HTERT RPE-1 (cell line): ENCODE results near the gene EIF4EBP3.

Experiments used
- in situ Hi-C: fragments of 300-500 bp; cut with MboI; formaldehyde crosslinking; loops from 4 replicates; pipeline ENCODE4 v1.14.3; 2020; ENCODE audit warnings: low sequenced_read_pairs

EIF4EBP3 gene

DNA sequence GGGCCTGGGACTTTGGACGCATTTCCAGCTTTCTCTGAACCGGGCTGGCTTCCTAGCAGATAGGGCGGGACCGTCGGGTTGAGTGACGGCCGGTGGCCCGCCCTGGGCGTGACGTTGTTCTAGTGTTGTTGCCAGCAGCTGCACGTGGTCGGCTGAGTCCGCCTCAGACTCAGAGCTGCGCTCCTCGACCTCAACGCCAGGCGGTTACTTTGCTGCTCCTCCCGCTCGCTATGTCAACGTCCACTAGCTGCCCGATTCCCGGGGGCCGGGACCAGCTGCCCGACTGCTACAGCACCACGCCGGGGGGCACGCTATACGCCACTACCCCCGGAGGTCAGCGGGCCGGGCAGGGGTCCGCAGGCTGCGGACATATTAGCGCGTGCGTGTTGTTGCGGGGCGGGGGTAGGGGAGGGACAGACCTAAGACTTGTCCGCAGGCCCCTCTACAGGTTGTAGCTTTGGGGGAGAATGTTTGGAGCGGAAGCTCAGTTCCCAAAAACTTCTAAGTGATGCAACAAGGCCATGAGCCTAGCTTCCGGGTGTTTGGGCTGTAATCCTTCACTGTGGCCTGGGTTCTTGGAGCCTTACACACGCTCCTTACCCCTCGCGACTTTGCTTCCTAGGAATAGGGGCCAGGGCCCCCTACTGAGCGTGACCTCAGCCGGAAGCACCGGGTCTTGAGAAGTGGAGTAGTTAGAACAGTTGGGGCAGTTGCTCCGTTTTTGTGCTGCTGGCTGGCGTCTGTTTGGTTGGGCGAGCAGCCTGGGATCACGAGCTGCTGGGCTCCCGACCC is at the start of gene EIF4EBP3:
Gene EIF4EBP3, plus strand, starts transcription at position 155 of the 792 bp plus-strand sequence. Its CDS starts 76 bp downstream, at position 231.
- in situ Hi-C loops, result no loop called here

DNA sequence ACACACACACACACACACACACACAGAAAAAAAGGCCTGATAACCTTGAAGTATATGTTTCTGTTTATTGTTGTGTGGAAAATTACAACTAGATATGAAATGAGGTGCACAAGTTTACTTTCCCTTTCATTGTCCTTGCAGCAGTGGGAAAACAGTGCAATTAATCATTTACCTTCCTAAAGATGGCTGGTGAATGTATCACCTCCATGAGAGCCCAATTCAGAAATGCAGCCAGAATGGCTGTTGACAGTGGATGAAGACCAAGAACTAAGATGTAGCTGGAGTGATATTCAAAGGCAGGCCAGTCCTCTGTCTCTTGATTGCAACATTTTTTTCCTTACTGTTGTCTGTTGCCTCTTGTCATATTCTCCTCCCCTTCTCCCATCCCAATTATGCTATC is 49.6 kb upstream of the EIF4EBP3 start:
- in situ Hi-C loops, result no loop called here

DNA sequence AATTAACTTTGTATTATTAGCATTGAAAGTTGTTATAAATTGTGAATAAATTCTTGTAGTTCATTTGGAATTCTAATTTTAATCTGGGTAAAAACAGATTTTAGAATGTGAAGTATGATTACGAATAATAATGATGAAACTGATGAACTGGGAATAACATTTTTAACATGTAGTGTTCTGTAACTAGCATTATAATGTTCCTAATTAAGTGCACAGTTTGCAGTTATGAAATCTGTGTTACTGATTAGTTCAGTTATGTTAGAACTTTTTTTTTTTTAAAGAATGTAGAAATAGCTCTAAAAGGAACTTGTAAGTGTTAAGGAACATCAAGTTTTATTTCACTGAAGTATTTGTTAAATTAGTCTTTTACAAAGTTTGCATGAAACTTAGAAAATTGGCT is 48.9 kb upstream of the EIF4EBP3 start:
- in situ Hi-C loops, result no loop called here

DNA sequence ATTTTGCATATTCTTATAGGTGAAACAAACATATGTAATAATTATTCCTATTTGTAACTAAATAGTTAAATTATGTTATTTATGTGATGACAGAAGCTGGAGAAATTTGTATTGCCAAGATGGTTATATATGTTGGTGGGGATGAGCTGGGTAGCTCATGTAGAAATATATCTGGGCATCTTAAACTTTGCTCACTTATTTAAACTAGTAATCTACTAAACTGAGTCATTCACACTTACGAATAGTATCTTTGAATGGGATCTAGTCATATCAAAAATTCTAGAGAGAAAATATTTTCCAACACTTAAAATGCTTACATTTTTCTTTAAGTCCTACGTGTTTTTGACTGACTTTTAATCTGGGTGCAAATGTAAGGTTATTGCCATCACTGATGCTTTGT is 44.6 kb upstream of the EIF4EBP3 start:
- in situ Hi-C loops, result no loop called here

DNA sequence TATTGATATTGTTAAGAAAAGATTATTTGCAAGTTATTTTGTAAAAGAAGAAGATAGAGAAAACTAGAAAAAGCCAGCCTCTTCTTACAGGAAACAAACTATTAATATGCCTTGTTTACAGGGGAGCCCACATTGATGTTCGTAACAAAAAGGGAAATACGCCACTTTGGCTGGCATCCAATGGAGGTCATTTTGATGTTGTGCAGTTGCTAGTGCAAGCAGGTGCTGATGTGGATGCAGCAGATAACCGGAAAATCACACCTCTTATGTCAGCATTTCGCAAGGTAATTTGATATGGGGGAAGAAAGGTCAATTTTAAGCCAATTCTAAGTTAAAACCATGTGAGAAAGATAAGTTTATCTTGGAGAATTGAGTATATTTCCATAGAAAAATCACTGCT is 37.6 kb upstream of the EIF4EBP3 start:
- in situ Hi-C loops, result no loop called here

DNA sequence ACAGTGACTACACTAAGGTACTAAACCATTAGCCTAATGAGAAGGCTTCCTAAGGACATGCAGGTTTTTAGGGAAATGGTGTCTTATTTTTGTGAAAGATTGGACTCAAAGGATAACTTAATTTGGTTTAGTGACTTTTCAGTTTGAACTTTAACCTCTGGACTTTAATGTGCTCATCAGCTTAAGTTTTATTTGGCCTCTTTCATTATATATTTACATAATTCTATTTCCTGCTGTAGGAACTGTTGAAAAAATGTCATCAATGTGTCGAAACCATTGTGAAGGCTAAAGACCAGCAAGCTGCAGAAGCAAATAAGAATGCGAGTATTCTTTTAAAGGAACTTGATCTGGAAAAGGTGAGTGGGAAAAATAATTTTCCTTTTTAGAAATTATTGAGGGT is 34.3 kb upstream of the EIF4EBP3 start:
- in situ Hi-C loops, result no loop called here

DNA sequence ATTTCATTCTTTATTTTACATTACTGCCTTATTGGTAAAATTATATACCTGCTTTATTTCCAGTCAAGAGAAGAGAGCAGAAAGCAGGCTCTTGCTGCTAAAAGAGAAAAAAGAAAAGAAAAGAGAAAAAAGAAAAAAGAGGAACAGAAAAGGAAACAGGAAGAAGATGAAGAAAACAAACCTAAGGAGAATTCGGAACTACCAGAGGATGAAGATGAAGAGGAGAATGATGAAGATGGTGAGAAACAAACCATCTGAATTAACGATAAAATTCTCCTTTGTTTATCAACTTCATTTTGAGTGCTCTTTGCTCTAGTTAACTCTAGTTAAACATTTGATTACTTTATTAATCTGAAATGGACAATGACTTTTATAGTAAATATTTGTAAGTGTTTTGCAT is 23.5 kb upstream of the EIF4EBP3 start:
- in situ Hi-C loops, result no loop called here

DNA sequence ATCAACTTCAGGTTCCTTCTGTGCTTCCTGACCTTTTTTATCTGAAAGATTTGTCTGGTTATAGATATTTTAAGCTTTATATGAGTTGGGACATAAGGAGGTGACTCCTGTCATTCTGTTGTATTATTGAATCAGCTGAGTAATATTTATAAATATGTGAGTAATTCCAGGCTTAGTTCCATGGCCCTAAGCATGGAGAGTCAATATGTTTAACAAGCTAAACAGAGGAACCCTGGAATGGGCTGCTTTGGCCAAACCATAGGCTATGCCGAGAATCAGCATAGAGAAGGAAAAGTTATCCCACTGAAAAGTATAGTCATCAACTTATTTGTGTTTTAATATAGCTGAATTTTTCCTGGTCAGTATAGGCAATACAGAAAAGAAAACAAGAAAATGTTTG is 7.2 kb upstream of the EIF4EBP3 start:
- in situ Hi-C loops, result no loop called here

DNA sequence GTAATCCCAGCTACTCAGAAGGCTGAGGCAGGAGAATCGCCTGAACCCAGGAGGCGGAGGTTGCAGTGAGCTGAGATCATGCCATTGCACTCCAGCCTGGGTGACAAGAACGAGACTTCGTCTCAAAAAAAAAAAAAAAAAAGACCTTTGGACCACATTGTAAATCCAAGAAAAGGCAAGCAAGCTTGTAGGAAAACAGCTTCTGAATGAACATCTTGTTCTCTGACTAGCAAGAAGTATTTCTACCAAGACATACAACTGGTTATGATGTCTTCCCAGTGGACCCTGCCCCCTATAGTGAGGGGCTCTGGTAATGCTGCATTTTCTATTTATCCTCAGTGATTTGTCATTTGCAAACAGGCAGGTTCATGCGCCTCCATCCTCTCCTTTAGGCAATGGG is 4.5 kb upstream of the EIF4EBP3 start:
- in situ Hi-C loops, result no loop called here

DNA sequence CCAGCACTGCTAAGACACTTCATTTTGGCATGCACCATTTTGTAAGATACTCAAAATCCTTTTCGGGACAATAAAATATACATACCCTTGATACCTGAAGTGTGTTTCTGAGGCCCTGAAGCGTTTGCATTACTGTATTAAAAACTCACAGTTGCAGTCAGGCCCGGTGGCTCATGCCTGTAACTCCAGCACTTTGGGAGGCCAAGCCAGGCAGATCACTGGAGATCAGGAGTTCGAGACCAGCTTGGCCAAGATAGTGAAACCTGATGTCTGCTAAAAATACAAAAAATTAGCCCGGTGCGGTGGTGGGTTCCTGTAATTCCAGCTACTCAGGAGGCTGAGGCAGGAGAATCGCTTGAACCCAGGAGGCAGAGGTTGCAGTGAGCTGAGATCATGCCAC is 2.5 kb upstream of the EIF4EBP3 start:
- in situ Hi-C loops, result no loop called here

DNA sequence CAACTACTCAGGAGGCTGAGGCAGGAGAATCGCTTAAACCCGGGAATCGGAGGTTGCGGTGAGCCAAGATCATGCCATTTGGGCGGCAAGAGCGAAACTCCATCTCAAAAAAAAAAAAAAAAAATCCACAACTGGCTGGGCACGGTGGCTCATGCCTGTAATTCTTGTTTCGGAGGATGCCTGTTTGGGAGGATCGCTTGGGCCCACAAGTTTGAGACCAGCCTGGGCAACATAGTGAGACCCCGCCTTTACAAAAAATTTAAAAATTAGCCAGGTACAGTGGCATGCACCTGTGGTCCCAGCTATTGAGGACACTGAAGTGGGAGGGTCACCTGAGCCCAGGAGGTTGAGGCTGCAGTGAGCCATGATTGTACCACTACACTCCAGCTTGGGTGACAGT is 1.9 kb upstream of the EIF4EBP3 start:
- in situ Hi-C loops, result no loop called here

DNA sequence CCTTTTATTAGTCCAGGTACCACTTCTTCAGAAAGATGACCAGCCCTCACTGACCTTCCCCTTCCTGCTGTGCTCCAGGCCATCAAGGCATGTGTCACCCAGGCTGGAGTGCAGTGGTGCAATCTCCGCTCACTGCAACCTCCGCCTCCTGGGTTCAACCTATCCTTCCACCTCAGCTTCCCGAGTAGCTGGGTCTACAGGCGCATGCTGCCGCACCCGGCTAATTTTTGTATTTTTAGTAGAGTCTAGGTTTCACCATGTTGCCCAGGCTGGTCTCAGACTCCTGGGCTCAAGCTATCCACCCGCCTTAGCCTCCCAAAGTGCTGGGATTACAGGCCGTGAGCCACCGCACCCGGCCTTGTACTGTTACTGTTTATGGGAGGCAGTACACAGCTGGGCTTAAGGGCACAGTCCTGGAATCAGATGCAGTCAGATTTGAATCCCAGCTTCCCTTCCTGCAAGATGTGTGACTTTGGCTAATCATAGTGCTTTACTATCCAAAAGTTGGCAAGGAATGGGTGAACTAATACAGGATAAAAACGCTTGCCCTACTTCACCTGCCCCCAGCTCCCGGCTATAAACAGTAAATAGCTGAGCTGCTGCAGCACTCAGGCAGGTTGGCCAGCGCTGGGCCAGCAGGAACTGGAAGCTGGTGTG is 483 bp upstream of the EIF4EBP3 start:
- in situ Hi-C loops, result no loop called here

DNA sequence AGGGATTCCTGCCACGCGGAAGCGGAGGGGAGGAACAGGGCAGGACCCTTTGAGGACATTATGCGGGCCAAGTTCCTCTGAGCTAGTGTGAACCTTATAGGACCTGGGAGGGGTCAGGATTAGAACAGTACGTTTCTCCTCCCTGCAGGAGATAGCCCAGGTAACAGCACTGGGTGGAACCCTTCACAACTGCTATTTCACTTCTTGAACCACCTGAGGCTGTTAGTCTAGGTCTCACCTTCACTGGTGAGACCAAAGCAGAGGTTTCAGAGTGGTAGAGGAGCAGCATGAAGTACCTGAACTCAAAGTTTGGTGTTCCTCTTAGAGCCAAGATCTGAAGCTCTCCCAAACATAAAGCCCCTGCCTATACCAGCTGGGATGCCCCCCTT is 832 bp downstream of the EIF4EBP3 start:
- in situ Hi-C loops, result no loop called here

DNA sequence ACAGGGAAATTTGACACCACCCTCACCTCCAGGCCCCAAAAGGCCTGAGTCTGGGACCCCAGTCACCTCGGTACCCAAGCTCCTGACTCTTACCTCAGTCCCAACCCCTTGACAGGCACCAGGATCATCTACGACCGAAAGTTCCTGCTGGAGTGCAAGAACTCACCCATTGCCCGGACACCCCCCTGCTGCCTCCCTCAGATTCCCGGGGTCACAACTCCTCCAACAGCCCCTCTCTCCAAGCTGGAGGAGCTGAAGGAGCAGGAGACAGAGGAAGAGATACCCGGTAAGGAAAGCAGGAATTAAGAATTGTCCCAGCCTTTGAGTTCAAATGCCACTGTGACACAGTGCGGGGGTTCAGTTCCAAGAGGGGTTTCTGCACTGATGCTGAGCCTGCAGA is 1.3 kb downstream of the EIF4EBP3 start:
- in situ Hi-C loops, result no loop called here

DNA sequence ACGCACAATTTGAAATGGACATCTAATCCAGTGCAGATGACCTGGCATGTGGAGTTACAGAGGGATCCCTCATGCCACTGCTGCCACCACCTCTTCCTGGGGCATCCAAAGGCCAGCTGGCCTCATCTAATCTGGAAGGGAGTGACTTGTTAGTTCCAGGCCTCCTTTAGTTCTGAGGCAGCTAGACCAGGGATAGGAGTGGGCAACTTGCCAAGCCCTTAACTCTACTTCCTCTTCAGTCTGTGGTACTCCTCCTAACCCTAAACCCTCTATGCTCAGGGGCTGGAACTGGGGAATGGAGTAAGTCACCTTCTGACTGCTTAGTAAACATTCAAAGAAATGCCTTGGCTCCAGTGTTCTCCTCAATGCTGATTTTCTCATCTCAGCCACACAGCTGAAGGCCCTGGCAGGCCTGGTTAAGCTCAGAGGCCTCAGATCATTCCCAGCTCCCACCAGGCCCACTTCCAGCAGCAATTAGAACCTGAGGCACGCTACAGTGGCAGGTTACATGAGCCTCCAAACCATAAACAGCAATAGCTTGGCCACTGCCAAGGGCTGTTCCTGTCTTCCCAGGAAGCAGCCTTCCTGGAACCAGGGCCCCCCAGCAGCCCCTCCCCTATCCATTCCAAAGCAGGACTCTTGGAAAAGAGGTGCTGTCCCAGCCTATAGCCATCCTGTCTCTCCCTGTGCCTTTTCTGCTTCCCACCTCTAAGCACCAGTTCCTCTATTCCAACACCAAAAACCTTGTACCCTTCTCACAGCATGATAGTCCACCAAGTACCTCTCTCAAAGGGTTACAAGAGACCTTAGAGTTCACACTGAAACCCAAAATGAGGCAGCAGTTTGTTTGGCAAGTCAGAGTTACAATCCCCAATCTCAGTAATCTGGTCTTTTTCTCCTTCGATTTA is 2.0 kb downstream of the EIF4EBP3 start:
- in situ Hi-C loops, result no loop called here

DNA sequence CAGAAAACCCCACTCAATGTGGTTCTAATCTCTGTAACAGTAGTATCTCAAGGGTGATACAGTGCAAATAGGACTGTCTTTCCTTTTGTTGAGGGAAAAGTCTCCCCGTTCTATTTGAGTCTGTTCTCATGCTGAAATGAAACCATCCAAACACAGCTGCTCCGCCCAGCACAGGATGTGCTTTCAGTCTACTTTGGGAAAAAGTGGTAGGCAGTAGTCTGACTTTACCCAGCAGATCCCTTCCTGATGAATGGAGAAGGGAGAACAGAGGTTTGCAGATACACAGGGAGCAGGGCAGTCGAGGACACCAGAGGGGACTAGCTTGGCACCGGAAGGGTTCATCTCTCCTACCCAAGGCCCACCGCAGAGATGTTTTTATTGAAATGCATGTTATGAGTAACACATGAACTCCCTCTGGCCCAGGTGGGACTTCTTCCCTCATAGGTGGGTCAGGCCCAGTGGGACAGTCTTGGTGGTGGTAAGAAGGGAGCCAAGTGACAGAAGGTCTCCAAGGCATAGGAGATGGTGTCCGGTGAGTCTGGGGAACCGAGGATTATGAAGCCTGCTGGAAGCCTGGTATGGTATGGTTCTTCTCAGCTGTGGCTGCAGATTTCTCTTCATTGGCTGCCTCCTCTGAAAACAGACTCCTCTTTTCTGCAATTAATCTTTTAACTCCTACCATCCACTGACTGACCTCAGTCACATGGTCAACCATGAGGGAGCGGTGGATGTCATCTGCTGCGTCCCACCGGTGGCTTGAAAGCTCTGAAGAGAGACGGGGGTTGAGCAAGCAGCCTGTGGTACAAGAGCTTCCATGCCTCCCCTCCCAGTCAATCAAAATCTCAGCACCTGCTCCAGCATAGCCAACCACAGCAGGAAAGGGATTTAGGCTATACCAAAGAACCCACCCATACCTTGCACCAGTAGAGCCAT is 3.0 kb downstream of the EIF4EBP3 start:
- in situ Hi-C loops, result no loop called here

DNA sequence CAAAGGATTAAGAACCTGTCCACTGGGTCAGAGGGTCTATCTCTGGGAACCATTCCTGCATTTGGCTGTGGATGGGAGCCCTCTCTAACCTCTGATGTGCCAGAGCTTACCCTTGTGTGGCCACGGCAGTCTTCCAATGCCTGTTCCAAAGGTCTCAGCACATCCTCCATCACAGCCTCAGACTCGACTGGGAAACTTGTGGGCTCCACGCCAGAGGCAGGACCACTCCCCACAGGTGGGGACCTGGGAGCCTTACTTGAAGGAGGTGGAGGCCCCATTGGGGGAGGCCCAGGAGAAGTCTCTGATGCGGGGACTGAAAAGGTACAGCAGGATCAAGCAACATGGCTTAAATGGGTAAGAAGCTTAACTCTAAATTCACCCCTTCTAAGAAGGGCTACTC is 4.4 kb downstream of the EIF4EBP3 start:
- in situ Hi-C loops, result no loop called here

DNA sequence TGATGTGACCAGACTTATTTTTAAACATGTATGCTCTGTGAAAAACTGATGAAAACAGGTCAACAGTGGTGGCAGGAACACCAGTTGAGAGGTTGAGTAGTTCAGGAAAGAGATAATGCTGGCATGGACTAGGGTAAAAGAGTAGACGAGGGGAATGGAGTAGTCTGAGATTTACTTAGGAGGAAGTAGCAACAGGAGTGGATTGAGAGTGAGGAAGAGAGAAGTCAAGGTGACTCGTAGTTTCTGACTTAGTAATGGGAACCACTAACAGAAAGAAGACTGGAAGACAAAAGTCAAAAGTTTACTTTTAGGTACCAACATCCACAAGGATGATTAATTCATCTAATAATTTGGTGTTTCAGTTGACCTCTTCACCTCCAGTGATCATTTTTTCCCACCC is 6.2 kb downstream of the EIF4EBP3 start:
- in situ Hi-C loops, result no loop called here

DNA sequence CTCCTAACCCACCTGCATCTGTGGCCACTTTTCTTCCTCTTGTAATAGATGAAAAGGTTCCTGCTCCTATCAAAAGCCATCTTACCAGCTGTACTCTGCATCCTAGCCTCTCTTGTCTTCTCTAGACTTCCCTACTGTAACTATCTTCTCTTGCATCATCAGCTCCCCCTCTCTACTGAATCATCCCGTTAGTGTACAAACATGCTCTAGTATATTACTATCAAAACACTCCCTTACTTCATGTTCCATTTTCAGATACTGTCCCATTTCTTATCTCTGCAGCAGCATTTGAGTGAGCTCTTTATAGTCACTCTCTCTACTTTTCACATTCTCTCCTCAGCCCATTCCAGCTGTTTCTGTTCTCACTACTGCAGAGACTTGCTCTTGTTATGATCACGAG is 7.0 kb downstream of the EIF4EBP3 start:
- in situ Hi-C loops, result no loop called here

DNA sequence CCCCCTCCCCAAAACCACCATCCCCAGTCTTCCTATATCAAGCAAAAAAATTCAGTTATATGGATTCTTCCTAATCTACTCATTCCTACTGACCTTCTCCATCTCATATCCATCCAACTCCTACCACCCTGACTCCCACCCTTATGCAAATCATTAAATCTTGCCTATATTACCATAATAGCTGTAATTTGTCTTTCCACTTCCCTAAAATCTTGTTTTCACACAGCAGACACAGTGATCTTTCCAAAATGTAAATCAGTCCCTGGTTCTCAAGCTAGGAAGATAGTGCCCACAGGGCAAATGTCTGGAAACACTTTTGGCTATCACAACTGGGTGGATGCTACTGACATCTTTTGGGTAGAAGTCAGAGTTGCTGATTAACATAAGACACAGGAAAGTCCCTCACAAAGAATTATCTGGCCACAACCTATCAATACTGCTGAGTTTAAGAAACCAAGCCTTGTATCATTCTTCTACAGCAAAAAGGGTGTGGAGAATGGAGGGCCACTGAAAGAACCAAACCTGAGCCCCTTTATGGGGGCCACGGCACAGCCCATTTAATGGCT is 8.4 kb downstream of the EIF4EBP3 start:
- in situ Hi-C loops, result no loop called here
